ENCODE measurements around the gene AKT2.

DNA sequence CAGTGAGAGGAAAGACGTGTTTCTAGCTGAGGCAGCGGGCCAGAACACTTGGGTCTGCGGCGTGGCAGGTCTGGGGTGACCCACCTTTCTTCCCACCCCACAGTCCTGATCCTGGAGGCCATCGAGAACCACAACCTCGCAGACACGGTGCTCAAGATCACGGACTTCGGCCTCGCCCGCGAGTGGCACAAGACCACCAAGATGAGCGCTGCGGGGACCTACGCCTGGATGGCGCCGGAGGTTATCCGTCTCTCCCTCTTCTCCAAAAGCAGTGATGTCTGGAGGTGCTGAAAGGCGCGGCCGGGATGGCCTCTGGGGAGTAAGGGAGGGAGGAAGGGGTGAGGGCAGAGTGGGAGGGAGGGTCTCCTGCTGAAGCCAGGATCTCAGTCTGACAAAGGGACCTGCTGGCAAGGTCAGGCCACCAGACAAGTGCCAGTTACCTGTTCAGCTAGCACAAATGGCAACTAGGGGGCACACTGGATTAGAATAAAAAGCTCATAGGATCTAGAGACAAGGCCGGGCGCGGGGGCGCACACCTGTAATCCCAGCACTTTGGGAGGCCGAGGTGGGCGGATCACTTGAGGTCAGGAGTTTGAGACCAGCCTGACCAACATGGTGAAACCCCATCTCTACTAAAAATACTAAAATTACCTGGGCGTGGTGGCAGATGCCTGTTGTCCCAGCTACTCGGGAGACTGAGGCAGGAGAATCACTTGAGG is 86.7 kb downstream of the AKT2 start:
- TF ChIP-seq CTCF (IDR thresholded peaks at IDR 0.05) (no peak), EZH2 (IDR thresholded peaks at IDR 0.05) (no peak), EZH2phosphoT487 (IDR thresholded peaks at IDR 0.05) (no peak)
